AG10803 (cell line): ENCODE measurements around the gene MYMX.

Experiments used
- DNase-seq: peaks from one replicate; pipeline ENCODE4 v3.0.0; 2010; ENCODE audit warnings: low read depth
- H3K4me3 ChIP-seq: 2 replicates; pipeline ENCODE4 v1.5.1; 2011; ENCODE audit warnings: mild to moderate bottlenecking, low read length, control low read depth
- TF ChIP-seq, protein P1 (sequence below): conservative IDR thresholded peaks from 2 replicates; pipeline ENCODE4 v1.5.1; 2011; ENCODE audit warnings: mild to moderate bottlenecking, low read length, control low read depth, inconsistent platforms

MYMX gene

DNA sequence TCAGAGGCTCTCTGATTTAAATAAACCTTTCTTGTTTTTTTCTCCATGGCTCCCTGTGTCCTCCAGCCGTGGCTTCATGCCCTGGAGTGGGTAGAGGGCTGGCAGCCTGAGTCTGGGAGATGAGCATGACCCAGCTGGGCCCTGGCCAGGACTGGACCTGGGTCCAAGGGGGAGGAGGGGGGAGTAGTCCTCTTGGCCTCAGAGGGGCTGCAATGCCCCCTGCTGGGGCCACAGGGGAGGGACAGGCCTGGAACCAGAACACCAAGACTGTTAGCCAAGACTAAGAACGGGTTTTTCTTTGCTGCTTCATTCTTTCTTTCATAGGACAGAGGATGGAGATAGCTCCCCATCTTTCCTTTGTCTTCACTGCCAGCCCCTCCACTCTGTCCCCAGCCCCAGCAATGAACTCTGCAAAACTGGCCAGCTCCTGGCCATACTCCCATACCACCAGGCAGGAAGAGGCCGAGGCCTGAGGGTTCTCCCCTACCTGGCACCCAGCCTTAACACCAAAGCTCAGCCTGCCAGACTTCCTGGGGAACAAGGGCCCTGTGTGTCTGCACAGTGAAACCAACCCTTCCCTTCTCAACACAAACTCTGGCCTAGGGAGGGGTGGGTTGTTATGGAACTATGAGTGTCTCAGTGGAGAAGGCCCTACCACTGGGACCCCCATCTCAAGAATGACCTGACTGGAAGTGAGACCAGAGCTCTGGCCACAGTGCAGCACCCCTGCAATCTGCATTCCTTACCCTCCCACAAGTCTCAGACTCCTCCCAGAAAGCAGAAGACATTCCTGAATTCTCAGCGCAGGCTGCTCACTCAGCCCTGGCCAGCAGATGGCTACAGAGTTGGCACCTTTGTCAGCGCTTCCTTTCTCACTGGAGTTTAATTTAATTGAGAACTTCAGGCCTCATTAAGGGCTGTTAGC lies 17.6 kb downstream of the MYMX start:
- DNase-seq, result peak; percentile 87
- H3K4me3 ChIP-seq, result no peak overlapping the region
- TF ChIP-seq, protein P1, sequence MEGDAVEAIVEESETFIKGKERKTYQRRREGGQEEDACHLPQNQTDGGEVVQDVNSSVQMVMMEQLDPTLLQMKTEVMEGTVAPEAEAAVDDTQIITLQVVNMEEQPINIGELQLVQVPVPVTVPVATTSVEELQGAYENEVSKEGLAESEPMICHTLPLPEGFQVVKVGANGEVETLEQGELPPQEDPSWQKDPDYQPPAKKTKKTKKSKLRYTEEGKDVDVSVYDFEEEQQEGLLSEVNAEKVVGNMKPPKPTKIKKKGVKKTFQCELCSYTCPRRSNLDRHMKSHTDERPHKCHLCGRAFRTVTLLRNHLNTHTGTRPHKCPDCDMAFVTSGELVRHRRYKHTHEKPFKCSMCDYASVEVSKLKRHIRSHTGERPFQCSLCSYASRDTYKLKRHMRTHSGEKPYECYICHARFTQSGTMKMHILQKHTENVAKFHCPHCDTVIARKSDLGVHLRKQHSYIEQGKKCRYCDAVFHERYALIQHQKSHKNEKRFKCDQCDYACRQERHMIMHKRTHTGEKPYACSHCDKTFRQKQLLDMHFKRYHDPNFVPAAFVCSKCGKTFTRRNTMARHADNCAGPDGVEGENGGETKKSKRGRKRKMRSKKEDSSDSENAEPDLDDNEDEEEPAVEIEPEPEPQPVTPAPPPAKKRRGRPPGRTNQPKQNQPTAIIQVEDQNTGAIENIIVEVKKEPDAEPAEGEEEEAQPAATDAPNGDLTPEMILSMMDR, result peak; percentile 87

DNA sequence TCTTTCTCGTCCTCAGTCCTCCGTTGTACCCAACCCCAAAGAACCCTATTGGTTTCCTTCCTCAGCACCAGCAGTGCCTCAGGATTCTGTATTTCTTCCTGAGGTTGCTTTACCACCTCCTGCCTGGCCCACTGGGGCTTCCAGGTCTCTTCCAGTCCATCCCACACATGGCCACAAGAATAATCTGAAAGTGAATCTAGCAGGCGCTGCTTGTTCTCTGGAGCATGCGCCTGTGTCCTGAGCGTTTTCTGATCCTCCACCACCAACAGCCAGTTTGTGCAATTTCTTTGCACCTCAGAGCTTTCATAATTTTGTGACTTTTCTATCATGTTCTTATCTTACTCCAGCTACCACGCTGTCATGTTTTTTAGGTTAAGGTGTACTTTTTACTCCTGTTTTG lies 18.5 kb downstream of the MYMX start:
- H3K4me3 ChIP-seq, result no peak overlapping the region
- no peak for DNase-seq
- TF ChIP-seq, protein P1, result no peak

- DNase-seq, result no peak
- no peak overlapping the region for H3K4me3 ChIP-seq
- TF ChIP-seq, protein P1, result no peak
Observed at GRCh38 chr6:44235891-44236516, 19.3 kb downstream of the MYMX start.

GRCh38 chr6:44237021-44237812 lies 20.5 kb downstream of the MYMX start:
- TF ChIP-seq, protein P1, result no peak
- H3K4me3 ChIP-seq, result peak overlapping the region; percentile 76
- DNase-seq, result peak; percentile 96

GRCh38 chr6:44237813-44238433 lies 21.2 kb downstream of the MYMX start:
- TF ChIP-seq, protein P1, result peak; percentile 67
- peak; percentile 56 for DNase-seq
- H3K4me3 ChIP-seq, result peak overlapping the region; percentile 76

DNA sequence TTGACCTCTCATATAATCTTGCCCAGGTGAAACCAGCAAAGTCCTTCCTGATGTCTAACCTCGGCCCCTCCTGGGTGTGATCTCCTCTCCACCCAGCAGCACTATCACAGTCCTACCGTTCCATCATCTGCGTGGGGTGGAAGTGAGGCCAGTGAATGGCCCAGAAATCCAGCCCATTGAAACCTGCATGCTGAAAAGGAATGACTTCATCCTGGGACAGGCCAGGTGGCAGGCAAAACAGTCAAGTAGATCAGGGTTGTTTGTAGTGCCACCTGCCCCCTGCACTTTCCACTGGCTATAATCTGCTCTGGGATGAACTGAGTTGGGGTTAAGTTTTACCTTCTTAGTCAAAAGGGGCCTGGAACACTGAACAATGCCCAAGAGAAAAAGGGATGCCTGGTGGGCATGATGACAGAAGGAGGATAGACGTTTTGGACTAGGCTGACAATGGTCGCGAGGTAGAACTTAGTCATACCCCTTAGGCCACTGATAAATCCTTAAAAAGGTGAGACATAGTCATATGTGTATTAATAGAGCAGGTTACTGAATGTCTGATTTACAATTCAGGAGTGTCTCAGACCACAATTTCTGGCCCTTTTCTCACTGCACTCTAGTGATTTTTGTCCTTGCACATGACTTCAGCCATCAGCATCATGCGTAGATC lies 22.1 kb downstream of the MYMX start:
- no peak overlapping the region for H3K4me3 ChIP-seq
- TF ChIP-seq, protein P1, result no peak
- no peak for DNase-seq
